ENCODE results near the gene HNF1B. TPM values are rescaled to one million over a fixed set of nuclear protein-coding genes. Genes with fewer than 3 reads are reported as not detected.

Gene HNF1B
- total RNA-seq, 6 donors from 2014 or later = 14.4 to 31.4 (median 16.0) TPM

DNA sequence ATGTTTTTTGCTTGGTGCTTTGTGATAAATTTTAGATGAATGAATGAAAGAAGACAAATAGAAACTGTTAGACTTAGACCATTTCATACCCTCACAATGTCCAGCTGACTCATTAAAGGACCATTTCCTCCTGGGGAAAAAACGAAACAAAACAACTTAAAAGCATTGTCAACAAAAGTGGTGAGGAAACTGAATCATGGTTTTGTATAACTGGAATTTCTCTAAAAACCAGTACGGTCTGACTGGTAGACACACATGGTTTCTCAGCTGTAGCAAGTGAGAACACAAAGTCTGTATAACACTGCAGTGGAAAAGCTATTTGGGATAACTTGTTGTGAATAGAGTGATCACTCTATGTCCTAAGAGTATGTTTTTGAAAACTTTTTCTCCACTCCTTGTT, 96.3 kb downstream of the HNF1B start:
- TF ChIP-seq EP300 (IDR thresholded peaks at IDR 0.05) (no peak), POLR2AphosphoS5 (IDR thresholded peaks at IDR 0.05) (no peak), POLR2A (IDR thresholded peaks at IDR 0.05) (no peak)
- TF ChIP-seq, protein P1, sequence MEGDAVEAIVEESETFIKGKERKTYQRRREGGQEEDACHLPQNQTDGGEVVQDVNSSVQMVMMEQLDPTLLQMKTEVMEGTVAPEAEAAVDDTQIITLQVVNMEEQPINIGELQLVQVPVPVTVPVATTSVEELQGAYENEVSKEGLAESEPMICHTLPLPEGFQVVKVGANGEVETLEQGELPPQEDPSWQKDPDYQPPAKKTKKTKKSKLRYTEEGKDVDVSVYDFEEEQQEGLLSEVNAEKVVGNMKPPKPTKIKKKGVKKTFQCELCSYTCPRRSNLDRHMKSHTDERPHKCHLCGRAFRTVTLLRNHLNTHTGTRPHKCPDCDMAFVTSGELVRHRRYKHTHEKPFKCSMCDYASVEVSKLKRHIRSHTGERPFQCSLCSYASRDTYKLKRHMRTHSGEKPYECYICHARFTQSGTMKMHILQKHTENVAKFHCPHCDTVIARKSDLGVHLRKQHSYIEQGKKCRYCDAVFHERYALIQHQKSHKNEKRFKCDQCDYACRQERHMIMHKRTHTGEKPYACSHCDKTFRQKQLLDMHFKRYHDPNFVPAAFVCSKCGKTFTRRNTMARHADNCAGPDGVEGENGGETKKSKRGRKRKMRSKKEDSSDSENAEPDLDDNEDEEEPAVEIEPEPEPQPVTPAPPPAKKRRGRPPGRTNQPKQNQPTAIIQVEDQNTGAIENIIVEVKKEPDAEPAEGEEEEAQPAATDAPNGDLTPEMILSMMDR (IDR thresholded peaks at IDR 0.05) = no peak
- H3K27ac ChIP-seq = no peak overlapping the region
- H3K9me3 ChIP-seq = no peaks in the 10 kb centered on the region
- H3K4me3 ChIP-seq = no peak overlapping the region
- 14 to 20% methylated on average over 2 of the region's 2 CpGs for WGBS, 2 donors
- peaks cover 0 to 5% (median 4%) of the 10 kb centered on the region in 4 donors for H3K4me1 ChIP-seq
- H3K27me3 ChIP-seq = no peaks in the 10 kb centered on the region
- no peaks in the 10 kb centered on the region for H3K36me3 ChIP-seq
- ATAC-seq (ENCODE audit: low FRiP score in 2 of 2) (no peak), DNase-seq (no peak)

DNA sequence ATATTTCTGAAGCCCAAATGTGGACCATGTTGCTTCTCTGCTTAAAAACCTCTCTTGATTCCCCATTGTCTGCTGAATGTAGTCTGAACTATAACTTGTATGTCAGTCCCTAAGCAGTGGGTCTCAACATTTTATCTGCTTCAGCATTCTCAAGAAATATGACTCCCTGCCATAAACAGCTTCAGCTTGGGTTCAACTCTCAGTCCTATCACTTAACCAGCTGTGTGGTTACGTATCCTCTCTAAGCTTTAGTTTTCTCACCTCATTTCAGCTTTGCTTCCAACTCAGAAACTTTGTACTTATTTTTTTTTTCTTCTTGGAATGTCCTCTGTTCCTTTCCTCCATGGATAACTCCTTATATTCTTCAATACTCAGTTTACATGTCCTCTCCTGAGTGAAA, 97.0 kb downstream of the HNF1B start:
- Histone ChIP-seq H3K36me3 (no peaks in the 10 kb centered on the region), H3K4me3 (no peak overlapping the region), H3K27ac (no peak overlapping the region), H3K9me3 (no peaks in the 10 kb centered on the region), H3K27me3 (no peaks in the 10 kb centered on the region), H3K4me1 (peaks cover 0 to 5% (median 4%) of the 10 kb centered on the region in 4 donors)
- WGBS, 2 donors = 78 to 86% methylated on average over 1 of the region's 1 CpG
- DNase-seq = no peak
- TF ChIP-seq POLR2AphosphoS5 (IDR thresholded peaks at IDR 0.05) (no peak), POLR2A (IDR thresholded peaks at IDR 0.05) (no peak), EP300 (IDR thresholded peaks at IDR 0.05) (no peak)
- ATAC-seq (ENCODE audit: low FRiP score in 2 of 2) = no peak

GRCh38 chr17:37643869-37644268, 101.0 kb downstream of the HNF1B start:
- Histone ChIP-seq H3K9me3 (no peaks in the 10 kb centered on the region), H3K4me1 (peaks cover 17 to 32% (median 22%) of the 10 kb centered on the region in 4 donors), H3K27me3 (no peaks in the 10 kb centered on the region), H3K27ac (peak overlapping the region in 2 of 4 donors; percentile 85 to 91), H3K4me3 (peak overlapping the region in 3 of 4 donors; percentile 53 to 88 (median 53)), H3K36me3 (peaks cover 0 to 22% (median 3%) of the 10 kb centered on the region in 4 donors)
- ATAC-seq (ENCODE audit: low FRiP score in 2 of 2) (no peak), DNase-seq (no peak)
- 11 to 17% methylated on average over 3 of the region's 3 CpGs for WGBS, 2 donors
- no peak for TF ChIP-seq POLR2AphosphoS5 (IDR thresholded peaks at IDR 0.05)
- no peak for TF ChIP-seq EP300 (IDR thresholded peaks at IDR 0.05)
- TF ChIP-seq, protein P1 (IDR thresholded peaks at IDR 0.05) = no peak
- no peak for TF ChIP-seq POLR2A (IDR thresholded peaks at IDR 0.05)

DNA sequence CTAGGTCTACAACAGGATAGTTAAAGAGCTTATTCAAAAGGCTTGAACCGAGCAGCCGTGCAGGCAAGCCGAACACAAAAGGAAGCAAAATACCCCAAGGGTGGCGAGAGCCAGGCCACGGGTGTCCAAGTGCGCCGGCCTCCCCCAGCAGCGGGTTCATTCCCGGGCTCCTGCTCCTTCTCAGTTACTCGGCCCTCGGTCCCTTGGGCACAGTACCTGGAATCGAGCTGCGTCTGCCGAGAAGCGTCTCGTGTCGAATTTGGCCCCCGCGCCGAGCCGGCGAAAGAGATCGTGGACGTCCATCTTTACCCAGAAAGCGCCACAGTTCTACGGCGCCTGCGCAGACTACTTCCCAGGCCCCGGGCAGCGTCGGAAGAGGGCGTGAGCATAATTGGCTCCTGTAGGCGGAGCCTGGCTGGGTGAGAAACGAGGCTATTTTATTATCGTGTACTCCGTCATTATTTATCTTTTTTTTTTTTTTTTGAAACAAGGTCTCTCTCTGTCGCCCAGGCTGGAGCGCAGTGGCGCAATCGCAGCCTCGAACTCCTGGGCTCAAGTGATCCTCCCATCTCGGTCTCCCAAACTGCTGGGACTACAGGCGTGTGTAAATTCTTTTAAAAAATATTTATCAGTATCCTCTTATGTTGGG, 101.6 kb downstream of the HNF1B start, which contains the start of gene DDX52:
DDX52 (minus strand) TSS at position 329 of the 649 bp plus-strand sequence; CDS start at position 303, 26 bp downstream.
- 0% methylated on average over 37 to 43 of the region's 43 CpGs for WGBS, 2 donors
- no peak for TF ChIP-seq EP300 (IDR thresholded peaks at IDR 0.05)
- peak in 1 of 2 donors; percentile 81 for TF ChIP-seq POLR2AphosphoS5 (IDR thresholded peaks at IDR 0.05)
- TF ChIP-seq POLR2A (IDR thresholded peaks at IDR 0.05) = peak in 3 of 4 donors; percentile 36 to 73 (median 68)
- TF ChIP-seq, protein P1 (IDR thresholded peaks at IDR 0.05) = peak in 1 of 6 experiments; percentile 13
- Histone ChIP-seq H3K4me1 (peaks cover 15 to 32% (median 22%) of the 10 kb centered on the region in 4 donors), H3K27me3 (no peaks in the 10 kb centered on the region), H3K27ac (peak within 1 kb of the TSS; percentile 85 to 91 (median 89)), H3K9me3 (no peaks in the 10 kb centered on the region), H3K36me3 (peaks cover 0 to 22% (median 4%) of the 10 kb centered on the region in 4 donors), H3K4me3 (peak within 1 kb of the TSS; percentile 53 to 88 (median 56))
- peak; percentile 98 to 99 for ATAC-seq (ENCODE audit: low FRiP score in 2 of 2)
- DNase-seq = peak; percentile 92 to 94

DNA sequence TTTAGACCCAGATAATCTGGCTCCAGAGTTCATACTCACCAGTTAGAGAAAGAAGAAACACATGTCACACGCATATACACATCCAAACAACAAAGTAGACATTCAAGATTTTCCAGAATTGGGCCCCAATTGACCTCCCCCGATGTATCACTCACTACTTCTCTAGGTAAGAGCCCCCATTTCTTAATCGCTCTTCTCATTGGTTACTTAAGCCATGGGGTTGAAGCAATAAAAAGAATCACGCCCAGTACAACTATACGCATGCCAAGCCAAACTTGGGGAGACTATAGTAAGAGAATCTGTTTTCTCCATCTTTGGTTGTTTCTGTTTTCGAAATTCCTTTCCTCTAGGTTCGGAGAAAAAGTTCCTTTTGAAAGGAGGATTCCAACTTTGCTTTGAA, 102.2 kb downstream of the HNF1B start:
- DNase-seq = no peak
- ATAC-seq (ENCODE audit: low FRiP score in 2 of 2) = peak in 1 of 2 donors; percentile 67
- peak overlapping the region; percentile 53 to 88 (median 56) for H3K4me3 ChIP-seq
- 1 to 2% methylated on average over 7 of the region's 7 CpGs for WGBS, 2 donors
- no peak for TF ChIP-seq POLR2A (IDR thresholded peaks at IDR 0.05)
- no peak for TF ChIP-seq EP300 (IDR thresholded peaks at IDR 0.05)
- TF ChIP-seq, protein P1 (IDR thresholded peaks at IDR 0.05) = no peak
- no peak for TF ChIP-seq POLR2AphosphoS5 (IDR thresholded peaks at IDR 0.05)
- no peaks in the 10 kb centered on the region for H3K27me3 ChIP-seq
- H3K36me3 ChIP-seq = peaks cover 3 to 26% (median 8%) of the 10 kb centered on the region in 4 donors
- H3K9me3 ChIP-seq = no peaks in the 10 kb centered on the region
- H3K27ac ChIP-seq = peak overlapping the region; percentile 85 to 91 (median 89)
- H3K4me1 ChIP-seq = peaks cover 15 to 32% (median 22%) of the 10 kb centered on the region in 4 donors
